Eye (tissue), 1 donor: ENCODE data around the gene OTOP3.

ENCODE experiments used
- DNase-seq: peaks from one replicate; pipeline ENCODE4 v3.0.0-alpha.2; 2015

Gene OTOP3

GRCh38 chr17:74943808-74944522, 8.3 kb downstream of the OTOP3 start:
- DNase-seq = no peak

- DNase-seq = no peak
Observed at GRCh38 chr17:74945543-74945942, 9.8 kb downstream of the OTOP3 start.

DNA sequence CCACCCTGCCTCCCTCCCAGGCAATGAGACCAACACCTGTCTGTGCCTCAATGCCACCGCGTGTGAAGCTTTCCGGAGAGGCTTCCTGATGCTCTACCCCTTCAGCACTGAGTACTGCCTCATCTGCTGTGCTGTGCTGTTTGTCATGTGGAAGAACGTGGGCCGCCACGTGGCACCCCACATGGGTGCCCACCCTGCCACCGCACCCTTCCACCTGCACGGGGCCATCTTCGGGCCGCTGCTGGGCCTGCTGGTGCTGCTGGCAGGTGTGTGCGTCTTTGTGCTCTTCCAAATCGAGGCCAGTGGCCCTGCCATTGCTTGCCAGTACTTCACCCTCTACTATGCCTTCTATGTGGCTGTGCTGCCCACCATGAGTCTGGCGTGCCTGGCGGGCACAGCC, 10.9 kb downstream of the OTOP3 start:
- no peak for DNase-seq

- no peak for DNase-seq
Observed at GRCh38 chr17:74947041-74947754, 11.5 kb downstream of the OTOP3 start.

DNA sequence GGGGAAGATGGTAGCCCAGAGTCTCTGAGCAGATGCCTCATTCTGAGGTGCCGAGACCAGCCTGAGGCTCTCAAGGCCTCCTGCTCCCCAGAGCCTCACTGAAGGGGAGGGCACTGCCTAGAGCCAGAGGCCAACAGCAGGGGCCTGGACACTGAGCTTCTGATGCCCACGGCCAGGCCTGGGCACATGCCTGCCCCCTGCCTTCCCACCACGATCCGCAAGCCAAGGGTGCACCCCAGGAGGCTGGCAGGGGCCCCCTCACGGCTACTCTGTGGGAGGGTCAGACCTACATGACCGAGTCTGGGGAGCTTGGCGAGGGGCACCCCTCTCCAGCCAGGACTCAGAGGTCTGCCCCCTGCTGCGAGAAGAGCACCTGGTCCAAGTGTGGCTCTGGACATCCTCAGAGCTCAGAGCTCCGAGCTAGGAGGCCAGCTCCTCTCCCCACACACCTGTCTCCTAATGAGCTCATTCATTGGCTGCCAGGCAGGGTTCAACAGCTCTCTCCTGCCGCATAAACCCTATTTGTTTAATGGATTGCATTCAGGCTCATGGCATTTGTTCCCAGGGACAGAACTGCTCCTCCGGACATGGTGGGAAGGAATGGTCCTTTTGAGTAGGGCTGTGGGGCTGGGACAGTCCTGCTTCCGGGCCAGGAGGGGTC, 13.9 kb downstream of the OTOP3 start:
- DNase-seq = no peak

GRCh38 chr17:74950207-74950606, 14.5 kb downstream of the OTOP3 start:
- no peak for DNase-seq

DNA sequence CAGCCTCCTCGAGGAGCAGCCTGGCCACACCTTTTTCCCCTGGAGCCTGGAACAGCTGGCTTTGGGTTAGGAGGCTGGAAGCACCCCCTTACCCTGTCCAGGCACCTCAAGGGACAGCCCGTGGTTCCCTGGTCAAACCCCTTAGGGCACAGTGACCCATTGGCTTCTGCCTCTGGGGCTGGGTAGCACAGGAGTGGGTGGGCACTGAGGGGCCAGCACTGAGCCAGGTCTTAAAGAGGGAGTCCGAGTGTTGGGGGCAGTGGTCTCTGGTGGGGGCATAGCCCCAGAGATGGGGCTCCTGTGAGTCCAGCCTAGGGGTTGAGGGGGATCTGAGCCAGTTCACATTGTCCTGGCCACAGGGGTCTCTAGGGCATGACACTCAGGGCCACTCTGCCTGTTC, 15.4 kb downstream of the OTOP3 start:
- DNase-seq = no peak

GRCh38 chr17:74951680-74952421, 16.2 kb downstream of the OTOP3 start:
- DNase-seq = no peak

DNA sequence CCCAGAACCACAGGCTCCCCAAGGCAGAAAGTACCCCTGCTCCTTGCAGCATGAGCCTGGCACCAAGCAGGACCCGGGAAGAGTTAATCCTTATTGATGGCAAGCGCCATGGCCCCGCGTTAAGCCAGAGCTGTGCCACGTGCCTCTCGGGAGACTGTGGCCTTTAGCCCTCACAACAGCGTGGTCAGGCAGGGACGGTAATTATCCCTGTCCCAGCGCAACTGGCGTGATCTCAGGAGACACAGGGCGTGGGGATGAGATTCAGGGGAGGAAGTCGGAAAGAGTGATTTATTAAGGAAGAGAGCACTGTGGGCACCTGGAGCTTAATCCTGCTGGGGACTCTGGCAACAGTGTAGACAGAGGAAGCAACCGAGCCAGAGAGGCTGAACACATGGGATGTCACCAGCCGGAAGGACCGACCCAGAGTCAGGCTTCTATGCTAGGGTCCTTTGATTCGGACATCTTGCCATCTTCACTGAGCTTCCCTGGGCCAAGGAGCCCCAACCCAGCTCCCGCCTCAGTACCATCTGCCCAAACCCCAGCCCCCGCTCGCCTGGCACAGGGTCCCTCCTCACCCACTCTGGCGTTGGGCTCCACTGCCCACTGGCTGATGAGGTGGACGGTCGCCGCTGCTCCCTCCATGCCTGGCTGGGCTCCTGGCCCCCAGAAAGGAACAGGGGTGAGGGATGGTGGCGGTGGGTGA, 16.9 kb downstream of the OTOP3 start:
- no peak for DNase-seq

GRCh38 chr17:74953134-74953687, 17.5 kb downstream of the OTOP3 start:
- DNase-seq = no peak

- no peak for DNase-seq
Observed at GRCh38 chr17:74954115-74954514, 18.4 kb downstream of the OTOP3 start.

- no peak for DNase-seq
Observed at GRCh38 chr17:74954665-74955421, 19.1 kb downstream of the OTOP3 start.

- no peak for DNase-seq
Observed at GRCh38 chr17:74956093-74956492, 20.4 kb downstream of the OTOP3 start.

DNA sequence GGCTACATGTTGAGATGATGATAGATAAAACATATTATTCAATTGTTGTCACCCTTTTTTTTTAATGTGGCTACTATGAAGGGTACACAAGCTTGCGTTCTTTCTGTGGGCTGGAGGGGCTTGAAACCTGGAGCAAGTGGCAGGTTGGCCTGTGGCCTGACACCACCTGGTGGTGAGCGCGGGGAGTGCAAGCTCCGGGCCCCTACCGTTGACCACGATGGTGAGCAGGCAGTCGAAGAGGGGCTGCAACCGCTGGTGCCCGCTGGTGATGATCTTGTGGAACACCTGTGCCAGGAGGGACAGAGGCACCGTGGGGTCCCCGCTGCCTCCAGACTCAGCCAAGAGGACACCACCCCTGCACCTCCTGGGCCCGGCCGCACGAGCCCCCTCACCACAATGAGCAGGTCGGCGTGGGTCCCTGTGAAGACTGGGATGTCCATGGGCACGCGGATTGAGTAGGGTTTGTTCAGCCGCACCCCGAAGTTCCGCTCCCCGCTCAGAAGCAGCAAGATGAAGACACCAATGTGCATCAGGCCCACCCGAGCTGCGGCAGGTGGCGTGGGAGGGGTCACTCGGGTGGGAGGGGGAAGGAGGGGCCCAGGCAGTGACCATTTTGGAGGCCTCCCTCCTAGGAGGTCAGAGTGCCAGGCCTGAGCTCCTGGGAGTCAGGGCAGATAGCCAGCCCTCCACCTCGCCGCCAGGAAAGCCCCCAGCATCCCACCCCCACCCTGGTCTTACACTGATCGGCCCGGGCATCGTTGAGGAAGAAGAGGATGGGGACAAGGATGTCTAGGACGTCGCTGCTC, 22.4 kb downstream of the OTOP3 start:
- DNase-seq = peak; percentile 88

DNA sequence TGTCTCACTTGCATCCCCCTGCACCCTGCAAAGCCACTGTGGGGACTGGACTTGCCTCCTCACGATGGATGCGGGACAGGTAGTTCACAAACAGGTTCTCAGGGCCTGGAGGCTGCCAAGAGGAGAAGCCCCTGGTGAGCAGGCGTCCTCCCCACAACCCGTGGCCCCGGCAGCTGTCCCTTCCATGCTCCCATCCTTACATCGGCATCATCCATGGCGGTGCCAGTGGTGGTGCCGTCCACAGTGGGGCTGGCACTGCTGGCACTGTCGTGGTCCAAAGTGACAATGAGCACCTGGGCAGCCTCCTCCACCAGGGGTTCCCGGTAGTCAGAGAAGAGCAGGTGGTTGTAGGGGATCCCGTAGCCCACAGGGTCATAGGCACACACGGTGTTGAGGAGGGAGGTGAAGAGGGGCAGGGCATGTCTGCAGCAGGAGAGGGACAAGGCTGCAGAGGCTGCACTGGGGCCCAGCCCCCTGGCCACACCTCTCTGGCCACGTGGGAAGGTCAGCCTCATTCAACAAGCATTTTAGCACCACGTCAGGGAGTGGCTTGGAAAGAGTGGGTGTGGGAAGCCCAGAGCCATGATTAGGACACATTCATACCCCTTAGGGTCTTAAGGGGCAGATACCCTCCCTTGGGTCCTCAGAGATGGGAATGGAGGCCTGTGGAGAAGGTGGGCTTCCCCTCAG, 24.3 kb downstream of the OTOP3 start:
- DNase-seq = no peak

DNA sequence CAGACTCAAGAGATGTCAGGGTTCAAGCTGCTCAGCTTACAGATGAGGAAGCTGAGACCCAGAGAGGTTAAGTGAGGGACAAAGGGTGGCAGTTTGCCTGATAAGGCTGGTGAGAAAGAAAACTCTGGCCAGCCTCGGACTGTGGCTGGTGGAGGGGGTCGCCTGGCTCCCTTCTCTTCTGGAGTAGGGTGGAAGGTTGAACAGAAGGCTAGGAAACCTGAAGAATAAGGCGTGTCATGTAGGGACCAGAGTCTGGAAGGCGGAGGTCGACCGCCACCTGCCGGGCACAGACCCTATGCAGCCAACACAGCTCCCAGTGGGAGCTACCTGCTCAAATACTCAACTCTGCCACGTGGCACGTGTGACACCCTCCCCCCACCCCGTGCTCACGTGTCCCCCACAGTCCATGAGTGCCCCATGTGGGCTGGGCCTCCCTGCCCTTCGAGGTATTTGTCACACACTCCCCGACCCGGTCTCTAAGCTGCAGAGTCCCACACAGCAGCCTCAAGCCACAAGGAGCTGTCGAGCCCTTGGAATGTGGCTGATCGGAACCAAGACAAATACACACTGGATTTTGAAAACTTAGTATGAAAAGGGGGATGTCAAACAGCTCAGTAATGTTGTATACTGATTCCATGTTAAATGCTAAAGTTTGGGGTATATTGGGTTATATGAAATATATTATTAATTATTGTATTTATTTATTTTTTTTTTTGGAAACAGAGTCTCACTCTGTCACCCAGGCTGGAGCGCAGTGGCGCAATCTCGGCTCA, 25.1 kb downstream of the OTOP3 start:
- DNase-seq = peak; percentile 55

DNA sequence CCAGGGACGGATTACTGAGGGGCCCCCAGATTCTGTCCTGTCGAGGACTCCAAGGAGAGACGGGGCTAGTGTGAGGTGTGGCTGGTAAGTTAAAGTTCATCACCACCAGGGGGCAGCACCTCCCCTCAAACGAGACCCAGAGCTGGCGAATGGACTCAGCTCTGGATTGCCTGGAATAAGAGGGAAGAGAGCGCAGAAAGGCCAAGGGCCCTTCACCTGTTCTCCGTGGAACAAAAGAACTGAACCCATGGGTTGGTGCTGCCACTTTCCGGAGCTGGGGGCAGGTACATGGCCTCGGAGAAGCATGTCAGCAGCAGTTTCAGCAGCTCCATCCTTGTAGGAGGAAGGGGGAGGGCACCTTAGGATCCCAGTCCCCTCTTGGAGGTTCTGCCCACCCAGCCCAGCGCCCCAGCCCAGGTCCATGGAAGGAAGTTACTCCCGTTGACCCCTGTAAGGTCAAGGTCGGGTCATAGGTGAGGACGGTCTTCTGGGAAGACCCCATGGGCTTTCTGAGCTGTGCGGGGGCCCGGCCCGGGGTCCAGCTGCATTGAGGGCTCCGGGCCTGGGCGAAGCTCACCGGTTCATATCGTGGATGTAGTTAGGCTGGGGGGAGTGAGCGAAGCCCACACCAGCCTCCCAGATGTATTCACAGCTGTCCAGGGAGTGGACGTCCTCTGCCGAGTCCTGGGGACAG, 26.1 kb downstream of the OTOP3 start:
- peak; percentile 95 for DNase-seq

DNA sequence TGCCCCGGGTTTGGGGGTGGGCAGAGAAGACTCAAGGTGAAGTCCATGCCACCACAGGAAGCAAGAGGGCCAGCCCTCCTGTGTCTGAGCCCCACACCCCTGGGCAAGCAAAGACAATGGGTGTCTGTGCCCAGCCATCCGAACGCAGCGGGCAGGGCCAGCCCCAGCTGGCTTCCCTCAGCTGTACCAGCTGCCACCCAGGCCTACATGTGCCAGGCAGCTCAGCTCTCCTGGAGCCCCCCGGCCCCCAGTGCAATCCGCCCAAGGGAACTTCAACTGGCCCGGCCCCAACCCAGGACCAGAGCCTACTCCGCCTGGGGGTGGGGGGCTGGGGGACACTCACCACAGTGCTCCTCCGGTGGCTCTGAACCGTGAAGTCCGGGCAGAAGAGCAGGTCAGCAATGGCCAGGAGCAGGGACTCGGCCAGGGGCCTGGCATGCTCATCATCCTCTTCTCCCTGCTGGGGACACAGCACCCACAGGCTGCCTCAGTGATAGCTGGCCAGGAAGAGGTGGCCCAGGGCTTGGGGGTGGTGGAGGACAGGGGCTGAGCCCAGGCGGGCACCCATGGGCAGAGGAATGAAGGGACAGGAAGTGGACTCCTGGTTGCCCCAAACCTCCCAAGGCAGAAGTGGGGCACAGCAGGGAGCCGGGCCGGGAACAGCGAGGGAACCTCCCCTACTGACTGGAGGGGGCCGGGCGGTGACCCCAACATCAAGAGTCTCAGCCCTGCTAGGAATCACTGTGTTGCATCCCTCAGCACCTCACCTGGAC, 27.1 kb downstream of the OTOP3 start:
- DNase-seq = no peak
